HL-60/S4 (cell line): ENCODE results near the gene EIF3L.

Experiments used
- in situ Hi-C: fragments of 300-500 bp; cut with MboI; formaldehyde crosslinking; loops from 2 replicates; pipeline ENCODE4 v1.14.3; 2022; ENCODE audit warnings: low sequenced_read_pairs

EIF3L gene

GRCh38 chr22:37898441-37899181 is 49.4 kb downstream of the EIF3L start:
- in situ Hi-C loops = no loop called here

DNA sequence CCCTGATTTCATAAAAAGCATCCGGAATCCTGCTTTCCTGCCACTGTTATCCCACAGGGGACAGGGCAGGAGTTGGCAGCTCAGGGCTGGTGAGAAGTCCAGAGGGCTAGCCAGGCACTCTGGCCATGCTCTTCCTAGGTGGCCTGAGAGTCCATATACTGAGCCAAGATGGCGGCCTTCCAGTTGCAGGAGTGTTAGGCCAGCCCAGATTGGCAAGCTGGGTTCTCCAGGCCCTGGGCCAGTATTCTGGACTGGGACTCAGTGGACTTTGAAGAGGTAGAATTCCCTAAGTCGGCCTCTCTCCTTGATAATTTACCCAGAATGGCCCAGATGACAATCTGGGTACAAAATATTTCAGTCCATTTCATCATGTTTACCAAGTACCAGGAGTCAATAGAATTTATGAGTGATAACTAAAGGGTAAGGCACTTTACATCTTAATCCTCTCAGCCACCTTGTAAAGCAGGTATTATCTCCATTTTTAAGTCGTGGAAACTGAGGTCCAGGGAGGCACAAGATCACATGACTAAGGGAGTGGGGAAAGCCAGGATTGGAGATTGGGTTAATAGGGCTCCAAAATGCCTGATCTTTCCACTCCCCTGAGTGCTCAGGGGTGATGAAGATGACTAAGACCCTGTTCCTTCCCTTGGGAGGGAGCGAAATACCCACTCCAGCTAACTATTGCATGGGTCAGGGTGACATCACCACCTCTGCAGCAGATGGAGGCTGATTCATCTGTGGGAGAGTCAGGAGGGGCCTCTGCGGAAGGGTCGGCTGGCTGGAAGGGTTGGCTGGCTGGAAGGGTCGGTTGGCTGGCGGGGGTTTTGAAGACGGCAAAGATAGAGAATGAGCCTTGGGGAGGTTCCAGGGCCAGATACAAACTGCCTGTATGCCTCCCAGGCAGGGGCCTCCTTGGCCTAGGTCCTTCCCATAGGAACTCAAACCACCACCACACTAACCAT is 55.6 kb downstream of the EIF3L start:
- in situ Hi-C loops = no loop called here

DNA sequence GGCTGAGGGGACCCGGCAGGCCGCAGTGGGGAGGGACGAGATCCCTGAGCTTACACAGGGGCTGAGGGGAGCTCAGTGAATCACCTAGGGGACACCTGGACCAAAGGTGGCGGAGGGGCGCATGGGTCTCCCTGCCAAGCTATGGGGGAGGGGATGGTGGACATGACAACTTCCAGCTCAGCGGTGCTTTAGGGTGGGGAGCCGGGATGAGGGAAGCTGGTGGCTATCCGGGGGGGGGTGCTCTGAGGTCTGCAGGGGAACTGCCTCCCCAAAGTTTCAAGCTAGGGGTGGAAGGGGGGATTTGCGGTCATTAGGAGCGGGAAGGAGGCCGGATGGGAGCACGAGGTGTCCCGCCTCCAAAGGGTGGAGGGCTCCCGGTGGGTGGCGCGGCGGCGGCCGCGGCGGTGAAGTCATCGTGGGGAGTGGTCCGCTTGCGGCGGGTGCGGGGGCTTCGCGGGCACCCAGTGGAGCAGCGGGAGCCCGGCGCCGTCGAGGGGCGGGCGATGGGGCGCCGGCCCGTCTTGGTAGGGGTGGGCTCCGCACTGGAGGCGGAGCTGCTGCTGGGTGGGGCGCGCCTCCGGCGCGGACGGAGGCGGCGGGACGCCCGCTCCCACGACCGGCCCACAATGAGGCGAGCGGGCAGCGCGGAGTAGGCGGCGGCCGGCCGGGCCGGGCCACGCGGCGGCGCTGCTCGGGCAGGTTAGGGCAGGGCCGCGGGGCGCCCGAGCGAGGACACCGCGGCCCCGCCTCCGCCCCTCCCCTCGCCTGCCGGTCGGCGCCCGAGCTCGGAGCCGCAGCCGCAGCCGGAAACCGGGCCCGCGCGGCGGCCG is 56.5 kb downstream of the EIF3L start, which contains the start of gene MICALL1:
Gene MICALL1, plus strand, starts transcription at position 764 of the 830 bp plus-strand sequence. CDS start 126 bp downstream, outside the sequence.
- in situ Hi-C loops = no loop called here

DNA sequence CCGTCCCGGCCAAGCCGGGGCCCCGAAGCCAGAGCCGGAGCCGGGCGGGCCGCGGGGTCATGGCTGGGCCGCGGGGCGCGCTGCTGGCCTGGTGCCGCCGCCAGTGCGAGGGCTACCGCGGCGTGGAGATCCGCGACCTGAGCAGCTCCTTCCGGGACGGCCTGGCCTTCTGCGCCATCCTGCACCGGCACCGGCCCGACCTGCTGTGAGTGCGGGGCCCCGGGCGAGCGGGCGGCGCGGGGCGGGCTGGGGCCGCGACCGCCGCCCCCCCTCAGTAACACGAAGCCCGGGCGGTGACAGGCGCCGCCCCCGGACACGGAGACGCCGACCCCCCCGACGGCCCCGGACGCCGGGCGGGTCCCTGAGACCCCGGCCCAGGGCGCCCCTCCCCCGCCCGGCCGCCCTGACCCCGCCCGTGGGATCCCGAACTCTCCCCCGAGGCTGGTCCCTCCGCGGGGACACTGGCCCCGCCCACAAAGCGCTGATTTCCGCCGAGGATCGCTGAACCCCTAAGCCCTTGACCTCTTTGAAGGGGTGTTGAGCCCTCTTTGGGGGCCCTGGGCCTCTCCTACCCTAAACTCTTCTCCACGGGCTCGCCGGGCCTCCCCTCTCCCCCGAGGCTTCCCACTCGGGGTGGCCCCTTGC is 57.3 kb downstream of the EIF3L start:
- in situ Hi-C loops = no loop called here

GRCh38 chr22:37907036-37907954 is 58.1 kb downstream of the EIF3L start:
- in situ Hi-C loops = no loop called here

DNA sequence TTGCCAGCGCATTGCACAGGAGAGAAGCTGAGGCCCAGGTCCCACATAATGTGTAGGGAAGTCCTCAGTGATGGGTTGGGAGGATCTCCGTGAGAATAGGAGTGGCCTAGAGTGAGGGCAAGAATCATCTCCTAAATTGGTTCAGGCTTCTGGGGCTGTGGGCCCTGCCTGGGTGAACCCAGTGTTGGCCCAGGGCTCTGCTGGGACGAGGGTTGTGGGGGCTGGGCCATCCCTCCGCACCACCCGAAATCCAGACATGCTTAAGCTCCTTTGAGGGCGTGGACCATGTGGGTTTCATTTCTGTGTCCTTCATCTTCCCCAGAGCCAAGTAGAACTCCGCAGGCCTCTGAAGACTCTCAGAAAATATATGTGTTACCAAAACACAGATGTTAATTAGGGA is 60.5 kb downstream of the EIF3L start:
- in situ Hi-C loops = no loop called here

DNA sequence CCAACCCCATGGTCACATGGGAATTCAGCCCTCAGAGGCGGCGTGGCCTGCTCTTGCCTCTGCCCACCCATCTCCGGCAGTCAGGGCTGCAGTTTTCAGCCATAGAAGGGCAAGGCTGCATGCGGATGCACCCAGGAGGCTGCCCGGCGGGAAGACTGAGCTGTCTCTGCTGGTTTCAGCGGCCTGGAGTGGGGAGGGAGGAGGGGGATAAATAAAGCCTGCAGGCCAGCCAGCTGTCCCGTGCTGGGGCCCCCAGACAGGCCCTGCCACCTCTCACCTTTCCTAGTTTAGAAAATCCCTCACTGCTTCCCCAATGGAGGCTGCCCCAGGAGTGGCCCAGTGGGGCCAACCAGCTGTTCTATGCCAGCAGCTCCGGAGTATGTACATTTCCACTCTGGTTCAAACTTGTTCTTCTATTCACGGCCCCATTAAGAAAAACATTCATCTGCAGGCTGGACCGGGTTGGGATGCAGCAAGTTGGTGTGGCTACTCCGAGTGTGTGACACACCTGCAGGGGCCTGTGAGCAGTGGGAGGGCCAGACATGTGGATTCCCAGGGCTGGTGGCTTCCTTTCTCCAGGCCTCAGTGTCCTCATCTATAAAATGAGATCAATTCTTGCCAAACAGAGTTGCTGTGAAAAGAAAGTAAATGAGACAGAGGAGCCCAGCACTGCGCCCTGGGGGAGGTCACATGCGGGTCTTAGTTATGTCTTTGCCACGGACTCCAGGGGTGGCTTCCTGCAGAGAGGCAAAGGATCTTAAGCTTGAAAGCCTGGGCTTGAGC is 61.9 kb downstream of the EIF3L start:
- in situ Hi-C loops = no loop called here

DNA sequence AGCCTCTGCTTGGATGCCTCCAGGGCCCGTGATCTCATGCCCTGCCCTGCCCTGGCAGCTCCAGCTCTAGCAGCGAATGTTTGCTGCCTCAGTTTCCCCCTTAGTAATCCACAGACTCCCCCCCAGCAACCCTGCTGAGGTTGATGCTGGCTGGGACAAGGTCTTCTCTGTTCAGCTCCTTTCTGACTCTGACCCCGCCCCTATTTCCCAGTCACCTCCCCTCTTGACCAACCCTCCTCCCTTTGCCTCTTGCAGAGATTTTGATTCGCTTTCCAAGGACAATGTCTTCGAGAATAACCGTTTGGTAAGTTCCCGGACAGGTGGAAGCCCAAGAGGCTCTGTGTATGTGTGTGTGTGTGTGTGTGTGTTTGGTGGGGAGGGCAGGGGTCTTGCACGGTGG is 62.5 kb downstream of the EIF3L start:
- in situ Hi-C loops = no loop called here

DNA sequence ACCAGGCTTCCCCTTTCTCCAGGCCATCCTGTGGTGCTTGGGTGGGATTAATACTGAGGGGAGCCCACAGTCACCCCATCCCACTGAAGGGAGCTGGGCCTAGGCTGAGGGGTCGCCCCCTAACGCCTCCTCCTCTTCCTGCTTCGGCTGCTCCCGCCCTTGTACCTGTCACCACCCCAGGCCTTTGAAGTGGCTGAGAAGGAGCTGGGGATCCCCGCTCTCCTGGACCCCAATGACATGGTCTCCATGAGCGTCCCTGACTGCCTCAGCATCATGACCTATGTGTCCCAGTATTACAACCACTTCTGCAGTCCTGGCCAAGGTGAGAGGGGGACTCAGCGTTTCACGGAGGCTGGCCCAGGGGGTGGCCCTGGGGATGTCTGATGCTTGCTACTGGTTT is 63.0 kb downstream of the EIF3L start:
- in situ Hi-C loops = no loop called here

GRCh38 chr22:37913233-37913721 is 64.1 kb downstream of the EIF3L start:
- in situ Hi-C loops = no loop called here

GRCh38 chr22:37916311-37916710 is 67.1 kb downstream of the EIF3L start:
- in situ Hi-C loops = no loop called here

- in situ Hi-C loops = no loop called here
Measured at GRCh38 chr22:37917874-37918548, 68.8 kb downstream of the EIF3L start.

GRCh38 chr22:37918580-37919270 is 69.5 kb downstream of the EIF3L start:
- in situ Hi-C loops = no loop called here

GRCh38 chr22:37920126-37920525 is 70.9 kb downstream of the EIF3L start:
- in situ Hi-C loops = no loop called here

GRCh38 chr22:37922191-37922590 is 73.0 kb downstream of the EIF3L start:
- in situ Hi-C loops = no loop called here

DNA sequence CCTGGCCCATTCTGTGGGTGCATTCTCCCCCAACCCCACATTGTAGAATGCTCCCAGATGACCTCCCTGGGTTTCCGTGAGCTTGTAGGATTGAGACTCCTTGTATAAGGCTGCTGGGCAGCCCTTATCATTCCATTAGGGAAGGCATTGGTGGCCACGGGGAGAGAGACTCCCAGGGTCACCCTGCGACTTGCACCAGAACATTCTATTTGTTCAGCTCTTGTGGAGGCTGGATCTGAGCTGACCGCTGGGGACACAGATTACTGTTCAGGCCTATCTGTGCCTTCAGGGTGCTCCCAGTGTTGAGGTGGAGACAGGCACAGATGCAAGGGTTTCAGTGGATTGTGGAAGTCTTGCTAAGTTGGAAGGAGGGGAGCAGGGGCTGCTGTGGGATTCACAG is 74.7 kb downstream of the EIF3L start:
- in situ Hi-C loops = no loop called here

DNA sequence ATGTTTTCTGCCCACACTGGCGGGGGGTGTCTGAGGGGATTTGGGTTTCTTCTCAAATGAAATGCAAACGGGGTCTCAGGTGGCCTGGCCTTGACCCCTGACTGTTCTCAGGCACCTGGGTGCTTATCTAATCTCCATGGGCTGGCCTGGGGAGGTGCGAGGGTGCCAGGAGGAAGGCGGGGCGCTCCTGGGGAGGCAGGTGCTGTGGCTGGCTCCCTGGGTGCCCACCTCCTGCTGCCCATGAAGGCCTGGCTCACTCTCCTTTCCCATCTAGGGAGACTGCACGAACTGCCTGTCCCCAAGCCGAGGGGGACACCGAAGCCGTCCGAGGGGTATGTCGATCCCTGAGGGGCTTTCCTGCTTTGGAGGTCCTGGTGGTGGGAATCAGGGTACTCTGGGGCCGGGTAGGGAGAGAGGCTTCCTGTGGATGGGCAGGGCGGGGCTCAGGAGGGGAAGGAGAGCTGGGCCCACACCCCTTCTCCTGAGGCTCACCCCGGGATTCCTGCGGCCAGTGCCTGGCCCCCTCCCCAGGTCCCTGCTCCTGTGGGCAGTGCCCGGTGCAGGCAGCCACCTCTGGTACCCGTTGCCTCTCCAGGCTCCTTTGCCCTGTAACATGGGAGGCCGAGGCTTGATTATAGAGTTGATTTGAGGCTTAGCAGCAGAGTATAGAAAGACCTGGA is 75.3 kb downstream of the EIF3L start:
- in situ Hi-C loops = no loop called here
